ENCODE measurements around the gene ALOXE3. TPM values are rescaled to one million over a fixed set of nuclear protein-coding genes. Genes with fewer than 3 reads are reported as not detected.

The ALOXE3 gene
- total and polyA plus RNA-seq, 5 experiments from 2014 or later = 0.13 to 0.52 (median 0.18) TPM; not detected in 2

DNA sequence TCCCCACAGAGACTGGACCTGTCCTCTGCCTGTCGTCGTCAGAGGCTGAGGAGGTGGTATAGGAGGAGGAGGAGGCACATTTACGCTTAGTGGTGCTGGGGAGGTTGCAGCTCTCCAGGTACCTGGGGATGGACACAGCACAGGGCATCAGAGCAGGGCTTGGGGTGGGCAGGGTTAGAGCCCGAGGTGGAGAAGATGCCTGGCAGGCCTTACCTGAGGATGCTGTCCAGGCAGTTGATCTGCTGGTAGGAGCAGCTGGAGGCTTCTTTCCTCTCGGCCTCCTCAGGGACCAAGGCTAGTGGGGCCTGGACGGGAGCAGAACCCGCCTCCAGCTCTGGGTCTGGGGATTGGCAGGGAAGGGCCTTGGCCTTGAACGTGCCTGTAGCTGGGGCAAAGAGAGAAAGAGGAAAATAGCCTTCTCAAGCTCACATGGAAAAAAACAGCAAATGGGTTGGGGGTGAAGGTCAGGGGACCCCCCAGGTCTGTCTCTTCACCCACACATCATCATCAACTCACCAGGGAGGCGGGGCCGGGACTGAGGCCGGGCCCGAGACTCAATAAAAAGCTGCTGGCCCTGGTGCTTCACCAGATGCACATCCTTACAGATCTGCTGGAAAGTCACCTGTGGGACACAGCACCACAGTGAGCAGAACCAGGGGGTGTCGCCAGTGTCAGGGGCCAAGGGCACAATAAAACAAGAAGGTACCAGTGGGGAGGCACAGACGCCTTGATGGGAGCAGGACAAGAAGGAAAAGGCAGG lies 28.2 kb upstream of the ALOXE3 start:
- POLR2A ChIA-PET = interaction anchor here (0.7 to 41.9 kb wide), 7 partner anchors 5 to 36 kb away, joined by 3 to 1171 read pairs (median 6); partner anchors contain the start of genes BORCS6, TMEM107 and VAMP2
- H3K27me3 Mint-ChIP-seq = peaks cover 0 to 2% (median 0%) of the 10 kb centered on the region in 5 donors
- DNase-seq (peak in 2 of 10 donors; percentile 4 to 14), ATAC-seq (no peak)
- peak overlapping the region in 6 of 10 donors; percentile 28 to 89 (median 72) for H3K27ac Mint-ChIP-seq
- H3K36me3 Mint-ChIP-seq = peaks cover 0 to 85% (median 35%) of the 10 kb centered on the region in 3 donors
- peak overlapping the region in 4 of 10 donors; percentile 19 to 51 (median 28) for H3K4me3 Mint-ChIP-seq
- H3K4me1 Mint-ChIP-seq = peaks cover 18 to 42% (median 26%) of the 10 kb centered on the region in 4 donors
- peaks cover 0 to 3% (median 0%) of the 10 kb centered on the region in 9 donors for H3K9me3 Mint-ChIP-seq

DNA sequence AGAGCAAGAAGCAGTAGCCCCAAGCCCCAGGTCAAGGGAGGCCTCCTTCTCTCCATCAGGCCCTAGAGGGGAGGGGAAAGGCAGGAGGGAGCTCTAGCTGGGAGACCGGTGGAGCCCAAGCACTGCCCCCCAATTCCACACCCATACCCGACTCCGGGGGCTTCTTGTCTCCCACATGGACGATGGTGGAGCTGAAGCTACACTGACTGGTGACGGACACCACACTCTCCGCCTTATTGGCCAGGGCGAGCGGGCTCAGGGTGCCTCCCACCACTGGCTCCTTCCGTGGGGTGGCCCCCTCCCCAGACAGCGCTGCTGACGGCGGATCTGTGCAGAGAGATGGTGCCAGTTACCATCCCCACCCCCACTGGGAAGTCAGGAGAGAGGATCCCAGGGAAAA lies 27.5 kb upstream of the ALOXE3 start:
- POLR2A ChIA-PET = interaction anchor here (0.7 to 41.9 kb wide), 7 partner anchors 7 to 36 kb away, joined by 3 to 1171 read pairs (median 6); partner anchors contain the start of genes BORCS6, PER1, TMEM107 and VAMP2
- Mint-ChIP-seq H3K9me3 (no peaks in the 10 kb centered on the region), H3K4me3 (peak overlapping the region in 3 of 10 donors; percentile 19 to 26 (median 20)), H3K27ac (peak overlapping the region in 3 of 10 donors; percentile 15 to 89 (median 84)), H3K4me1 (peaks cover 12 to 40% (median 27%) of the 10 kb centered on the region in 4 donors), H3K27me3 (no peaks in the 10 kb centered on the region), H3K36me3 (peaks cover 0 to 91% (median 39%) of the 10 kb centered on the region in 3 donors)
- ATAC-seq (no peak), DNase-seq (peak in 4 of 10 donors; percentile 4 to 25 (median 9))

DNA sequence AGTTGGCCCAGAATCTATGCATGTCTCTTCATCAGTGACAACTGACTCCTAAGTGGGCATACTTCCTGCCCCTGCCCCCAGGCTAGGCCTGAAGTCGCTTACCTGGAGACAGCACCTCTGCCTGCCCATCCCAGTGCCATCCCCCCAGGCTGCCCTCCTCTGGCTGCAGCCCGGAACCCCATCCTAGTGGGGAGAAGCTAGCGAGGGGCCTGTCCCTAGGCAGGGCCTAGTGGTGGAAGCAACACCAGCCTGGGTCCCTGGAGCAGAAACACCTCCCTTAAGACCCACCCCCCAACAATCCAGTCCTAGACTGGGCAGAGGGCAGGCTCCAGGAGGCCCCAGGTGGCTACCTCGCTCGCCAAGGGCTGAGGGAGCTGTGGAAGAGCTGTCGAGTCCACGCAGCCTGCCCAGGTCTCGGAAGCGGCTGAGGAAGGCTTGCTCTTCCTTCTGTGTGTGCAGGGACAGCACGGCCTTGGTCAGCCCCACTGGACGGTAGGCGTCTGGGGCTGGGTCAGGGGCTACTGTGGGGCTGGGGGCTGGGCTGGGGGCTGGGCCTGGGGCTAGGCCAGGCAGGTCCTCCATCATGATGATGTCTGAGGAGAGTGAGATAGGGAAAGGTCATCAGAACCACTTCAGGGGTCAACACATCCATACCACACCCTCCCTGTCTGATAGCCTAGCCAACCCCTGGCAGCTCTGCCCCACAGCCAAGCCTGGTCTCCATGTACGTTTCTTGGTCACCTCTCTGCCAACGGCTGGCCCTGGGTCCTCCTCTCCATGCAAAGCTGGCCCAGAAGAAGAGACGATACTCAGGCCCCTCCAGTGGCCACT lies 26.3 kb upstream of the ALOXE3 start:
- H3K4me1 Mint-ChIP-seq = peaks cover 3 to 37% (median 22%) of the 10 kb centered on the region in 4 donors
- POLR2A ChIA-PET = interaction anchor here (0.8 to 41.9 kb wide), 7 partner anchors 8 to 38 kb away, joined by 3 to 1171 read pairs (median 5); partner anchors contain the start of genes BORCS6, HES7, PER1 and TMEM107
- H3K27ac Mint-ChIP-seq = peak overlapping the region in 1 of 10 donors; percentile 92
- peak overlapping the region in 3 of 10 donors; percentile 46 to 60 (median 48) for H3K4me3 Mint-ChIP-seq
- DNase-seq = peak in 5 of 10 donors; percentile 7 to 61 (median 14)
- peaks cover 0 to 90% (median 37%) of the 10 kb centered on the region in 3 donors for H3K36me3 Mint-ChIP-seq
- no peaks in the 10 kb centered on the region for H3K27me3 Mint-ChIP-seq
- no peaks in the 10 kb centered on the region for H3K9me3 Mint-ChIP-seq
- ATAC-seq = peak in 1 of 2 donors; percentile 5

DNA sequence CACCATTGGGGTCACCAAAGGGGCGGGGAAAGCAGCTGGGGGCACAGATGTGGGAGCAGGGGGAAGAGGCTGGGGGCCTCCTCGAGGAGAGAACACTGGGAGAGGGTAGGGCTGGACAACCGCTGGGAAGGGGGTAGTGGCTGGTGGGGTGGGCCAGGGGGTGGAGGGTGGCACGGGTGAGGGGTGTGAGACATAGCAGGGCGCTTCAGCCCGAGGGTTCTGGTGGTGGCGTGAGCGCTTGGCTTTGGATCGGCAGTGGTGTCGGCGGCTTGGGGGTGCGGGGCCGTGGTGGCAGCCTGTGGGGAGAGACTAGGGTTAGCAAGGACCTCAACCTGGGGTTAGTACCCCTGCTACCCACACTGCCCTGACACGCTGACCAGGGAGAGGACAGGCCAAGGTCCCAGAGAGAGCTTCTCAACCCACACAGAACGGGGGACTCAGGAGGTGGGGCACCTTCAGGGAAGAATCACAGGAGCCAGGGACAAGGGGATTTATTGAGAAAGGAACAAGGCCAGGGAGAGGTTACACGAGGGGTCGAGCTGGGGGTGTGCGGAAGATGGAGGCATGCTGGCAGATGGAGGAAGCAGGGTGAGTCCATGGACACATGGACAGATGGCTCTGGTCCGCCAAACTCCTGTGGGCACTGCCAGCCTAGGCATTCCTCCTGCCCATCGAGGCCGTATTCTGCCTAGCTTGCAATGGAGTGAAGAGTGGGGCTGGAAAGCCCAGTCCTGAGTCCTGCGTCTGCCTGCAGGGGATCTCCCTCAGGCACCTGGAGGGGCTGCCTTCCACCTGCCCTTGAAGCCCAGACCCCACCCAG lies 25.5 kb upstream of the ALOXE3 start:
- POLR2A ChIA-PET = interaction anchor here (1.1 to 41.9 kb wide), 6 partner anchors 9 to 38 kb away, joined by 4 to 1171 read pairs (median 5); partner anchors contain the start of genes BORCS6, HES7, PER1 and TMEM107
- peaks cover 0 to 3% (median 0%) of the 10 kb centered on the region in 5 donors for H3K27me3 Mint-ChIP-seq
- H3K27ac Mint-ChIP-seq = peak overlapping the region in 5 of 10 donors; percentile 12 to 92 (median 40)
- peaks cover 0 to 37% (median 19%) of the 10 kb centered on the region in 4 donors for H3K4me1 Mint-ChIP-seq
- peak in 1 of 2 donors; percentile 2 for ATAC-seq
- H3K4me3 Mint-ChIP-seq = peak overlapping the region in 4 of 10 donors; percentile 9 to 77 (median 48)
- peaks cover 0 to 85% (median 34%) of the 10 kb centered on the region in 3 donors for H3K36me3 Mint-ChIP-seq
- no peaks in the 10 kb centered on the region for H3K9me3 Mint-ChIP-seq
- peak in 6 of 10 donors; percentile 14 to 55 (median 27) for DNase-seq

DNA sequence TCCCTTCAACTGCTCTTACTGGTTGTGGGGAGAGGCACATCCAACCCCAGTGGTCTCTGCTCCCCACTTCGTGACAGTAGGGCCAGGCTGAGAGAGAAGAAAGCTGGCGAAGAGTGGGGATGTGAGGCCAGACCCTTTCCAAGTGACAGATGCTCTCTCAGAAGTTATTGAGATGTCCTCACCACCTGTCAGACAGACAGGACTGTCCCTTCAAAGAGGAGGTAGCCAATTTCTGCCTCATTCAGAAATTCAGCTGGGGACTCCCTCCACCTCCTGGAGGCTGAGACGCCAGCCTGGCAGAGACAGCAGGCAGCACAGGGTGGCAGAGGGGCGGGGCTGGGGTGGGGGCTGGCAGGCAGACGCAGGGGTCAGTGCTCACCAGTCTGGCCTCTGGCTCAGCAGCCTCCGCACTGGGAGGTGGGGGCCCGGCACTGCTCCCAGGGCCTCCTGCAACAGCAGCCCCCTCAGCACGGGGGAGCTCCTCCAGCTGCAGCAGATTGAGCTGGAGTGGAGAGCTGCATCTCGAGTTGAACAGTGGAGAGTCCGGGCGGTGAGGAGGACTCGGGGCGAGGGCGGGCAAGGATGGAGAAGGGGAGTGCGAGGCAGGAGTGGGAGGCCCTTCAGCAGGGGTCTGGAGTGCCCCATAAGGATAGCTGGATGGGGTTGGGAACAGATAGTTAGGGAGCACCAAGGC lies 24.7 kb upstream of the ALOXE3 start:
- peak overlapping the region in 2 of 10 donors; percentile 77 to 92 for H3K27ac Mint-ChIP-seq
- H3K27me3 Mint-ChIP-seq = peaks cover 0 to 3% (median 0%) of the 10 kb centered on the region in 5 donors
- peak overlapping the region in 4 of 10 donors; percentile 11 to 77 (median 26) for H3K4me3 Mint-ChIP-seq
- H3K9me3 Mint-ChIP-seq = no peaks in the 10 kb centered on the region
- POLR2A ChIA-PET = interaction anchor here (1.1 to 41.9 kb wide), 6 partner anchors 10 to 39 kb away, joined by 4 to 1171 read pairs (median 5); partner anchors contain the start of genes BORCS6, HES7, PER1 and TMEM107
- peaks cover 0 to 37% (median 15%) of the 10 kb centered on the region in 4 donors for H3K4me1 Mint-ChIP-seq
- no peak for ATAC-seq
- peak in 4 of 10 donors; percentile 6 to 39 (median 20) for DNase-seq
- H3K36me3 Mint-ChIP-seq = peaks cover 0 to 78% (median 31%) of the 10 kb centered on the region in 3 donors

DNA sequence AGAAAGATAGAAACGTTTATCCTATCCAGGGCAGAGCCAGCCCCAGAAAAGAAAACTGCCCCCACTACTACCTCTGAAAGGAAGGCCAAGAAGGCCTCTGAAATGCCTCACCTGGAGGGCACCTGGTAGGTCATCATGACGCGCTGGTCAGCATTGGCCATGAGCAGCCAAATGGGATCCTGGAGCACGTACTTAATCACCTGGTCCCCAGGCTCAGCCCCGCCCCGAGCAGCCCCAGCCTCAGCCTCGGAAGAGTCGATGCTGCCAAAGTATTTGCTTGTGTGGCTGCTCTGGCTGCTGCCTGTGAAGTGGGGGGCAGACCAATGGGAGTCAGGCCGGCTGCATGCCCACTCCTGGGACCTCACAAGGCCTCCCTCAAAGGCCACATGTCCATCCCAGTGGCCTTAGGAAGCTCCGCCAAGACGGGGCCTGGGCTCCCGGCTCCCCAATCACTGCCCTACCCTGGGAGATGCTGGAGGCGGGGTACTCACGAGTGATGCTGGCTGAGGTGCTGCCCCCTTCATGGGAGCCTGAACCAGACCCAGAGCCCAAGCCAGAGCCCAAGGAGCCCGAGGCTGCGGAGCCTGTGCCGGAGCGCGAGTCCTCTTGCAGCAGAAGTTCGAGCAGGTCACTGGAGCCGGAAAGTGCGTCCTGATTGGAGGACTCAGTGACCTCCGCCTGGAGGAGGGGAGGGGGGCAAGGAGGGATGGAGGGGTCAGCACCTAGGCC lies 24.0 kb upstream of the ALOXE3 start:
- Mint-ChIP-seq H3K36me3 (peaks cover 0 to 71% (median 27%) of the 10 kb centered on the region in 3 donors), H3K4me1 (peaks cover 0 to 37% (median 13%) of the 10 kb centered on the region in 4 donors), H3K27me3 (peaks cover 0 to 3% (median 0%) of the 10 kb centered on the region in 5 donors), H3K27ac (peak overlapping the region in 2 of 10 donors; percentile 56 to 73), H3K9me3 (no peaks in the 10 kb centered on the region), H3K4me3 (peak overlapping the region in 4 of 10 donors; percentile 11 to 65 (median 21))
- DNase-seq (peak in 6 of 10 donors; percentile 5 to 59 (median 20)), ATAC-seq (no peak)
- POLR2A ChIA-PET = interaction anchor here (1.1 to 41.9 kb wide), 3 partner anchors 11 to 40 kb away, joined by 4 to 1171 read pairs (median 188); partner anchors contain the start of genes BORCS6, PER1 and TMEM107

DNA sequence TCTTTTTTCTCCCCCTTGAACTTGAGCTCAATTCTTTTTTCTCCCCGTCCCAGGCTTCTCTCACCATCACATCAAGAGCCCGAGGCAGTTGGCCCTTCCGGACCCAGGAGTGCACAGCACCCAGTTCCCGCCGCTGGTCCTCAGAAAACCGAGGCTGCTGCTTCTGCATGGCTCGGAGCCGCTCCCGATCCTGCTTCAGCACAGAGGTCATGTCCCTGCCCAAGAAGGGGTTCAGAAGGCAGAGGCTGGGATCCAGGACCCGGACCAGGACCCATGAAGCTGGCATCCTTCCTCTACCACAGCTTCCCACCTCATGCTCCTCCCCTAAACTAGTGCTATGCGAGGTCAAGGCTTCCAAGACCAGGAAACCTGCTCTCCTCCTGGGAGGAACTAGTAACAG lies 23.4 kb upstream of the ALOXE3 start:
- Mint-ChIP-seq H3K36me3 (peaks cover 0 to 65% (median 24%) of the 10 kb centered on the region in 3 donors), H3K9me3 (no peaks in the 10 kb centered on the region), H3K4me1 (peaks cover 0 to 33% (median 10%) of the 10 kb centered on the region in 4 donors), H3K4me3 (peak overlapping the region in 4 of 10 donors; percentile 10 to 65 (median 37)), H3K27ac (peak overlapping the region in 4 of 10 donors; percentile 35 to 82 (median 54)), H3K27me3 (peaks cover 0 to 3% (median 0%) of the 10 kb centered on the region in 5 donors)
- no peak for ATAC-seq
- POLR2A ChIA-PET = interaction anchor here (5.2 to 41.9 kb wide), 4 partner anchors 11 to 80 kb away, joined by 29 to 1171 read pairs (median 122); partner anchors contain the start of genes BORCS6, PER1 and TMEM107
- peak in 2 of 10 donors; percentile 9 to 19 for DNase-seq

DNA sequence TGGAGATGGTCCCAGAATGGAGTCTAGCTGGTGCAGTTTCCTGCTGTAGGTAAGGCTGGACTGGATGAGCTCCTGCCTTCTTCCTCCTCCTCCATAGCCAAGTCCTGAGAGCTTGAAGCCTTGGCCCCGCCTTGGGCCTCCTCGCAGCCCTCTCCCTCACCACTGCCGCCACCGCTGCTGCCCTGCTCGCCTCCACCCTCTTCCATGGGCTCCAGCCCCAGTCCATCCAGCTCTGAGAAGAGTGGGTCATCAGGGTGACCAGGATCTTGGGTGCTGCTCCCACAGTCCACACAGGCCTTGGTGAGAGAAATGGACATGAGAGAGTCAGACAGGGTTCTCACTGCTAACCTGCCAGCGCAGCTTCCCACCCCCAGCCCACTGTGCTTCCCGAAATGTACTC lies 22.7 kb upstream of the ALOXE3 start:
- POLR2A ChIA-PET = interaction anchor here (1.9 to 41.9 kb wide), 7 partner anchors 12 to 81 kb away, joined by 6 to 1171 read pairs (median 37); partner anchors contain the start of genes BORCS6, HES7, PER1 and TMEM107
- ATAC-seq = no peak
- peaks cover 0 to 58% (median 20%) of the 10 kb centered on the region in 3 donors for H3K36me3 Mint-ChIP-seq

More for the DNA sequence above, 22.7 kb upstream of the ALOXE3 start:
- Mint-ChIP-seq H3K4me1 (peaks cover 0 to 26% (median 8%) of the 10 kb centered on the region in 4 donors), H3K9me3 (no peaks in the 10 kb centered on the region), H3K27ac (peak overlapping the region in 6 of 10 donors; percentile 36 to 82 (median 55)), H3K27me3 (peaks cover 0 to 5% (median 0%) of the 10 kb centered on the region in 5 donors), H3K4me3 (peak overlapping the region in 4 of 10 donors; percentile 6 to 55 (median 42))
- DNase-seq = peak in 5 of 10 donors; percentile 4 to 29 (median 19)

All from naive thymus-derived CD8-positive, alpha-beta T cell (primary cell).